Measurements from ENCODE around the gene CHIT1.

The CHIT1 gene

GRCh38 chr1:203187689-203188264 is 41.7 kb downstream of the CHIT1 start:
- no peak for DNase-seq

GRCh38 chr1:203187304-203187685 is 42.2 kb downstream of the CHIT1 start:
- DNase-seq = no peak

GRCh38 chr1:203186446-203187303 is 42.8 kb downstream of the CHIT1 start, which contains the start of gene CHI3L1:
Gene CHI3L1, minus strand, starts transcription at chr1:203186704. Its CDS starts 81 bp downstream, at chr1:203186623.
- DNase-seq = no peak

- no peak for DNase-seq
Measured at GRCh38 chr1:203186091-203186445, 43.4 kb downstream of the CHIT1 start.

GRCh38 chr1:203185585-203185984 is 43.9 kb downstream of the CHIT1 start:
- no peak for DNase-seq

GRCh38 chr1:203185061-203185461 is 44.4 kb downstream of the CHIT1 start:
- no peak for DNase-seq

GRCh38 chr1:203184467-203184866 is 45.0 kb downstream of the CHIT1 start:
- no peak for DNase-seq

GRCh38 chr1:203183828-203184227 is 45.6 kb downstream of the CHIT1 start:
- DNase-seq = no peak

GRCh38 chr1:203182387-203182953 is 47.0 kb downstream of the CHIT1 start:
- no peak for DNase-seq

- DNase-seq = no peak
Measured at GRCh38 chr1:203181586-203182386, 47.7 kb downstream of the CHIT1 start.

GRCh38 chr1:203180611-203181330 is 48.7 kb downstream of the CHIT1 start:
- DNase-seq = no peak

- no peak for DNase-seq
Measured at GRCh38 chr1:203179667-203180005, 49.8 kb downstream of the CHIT1 start.

- DNase-seq = no peak
Measured at GRCh38 chr1:203178821-203179666, 50.4 kb downstream of the CHIT1 start.

- DNase-seq = no peak
Measured at GRCh38 chr1:203178083-203178482, 51.4 kb downstream of the CHIT1 start.

GRCh38 chr1:203177470-203178039 is 51.9 kb downstream of the CHIT1 start:
- DNase-seq = no peak

GRCh38 chr1:203177036-203177405 is 52.5 kb downstream of the CHIT1 start:
- no peak for DNase-seq

GRCh38 chr1:203176273-203177035 is 53.0 kb downstream of the CHIT1 start:
- no peak for DNase-seq

- DNase-seq = no peak
Measured at GRCh38 chr1:203175827-203176241, 53.6 kb downstream of the CHIT1 start.

- DNase-seq = no peak
Measured at GRCh38 chr1:203175237-203175826, 54.1 kb downstream of the CHIT1 start, which contains the start of gene MYBPH. Gene MYBPH, minus strand, starts transcription at chr1:203175826. Its CDS starts 71 bp downstream, at chr1:203175755.

Measured in stimulated activated CD4-positive, alpha-beta T cell treated with anti-CD3 and anti-CD28 coated beads, Interleukin-15, amount 100 ng/mL, for 24 hours (primary cell).